Activated CD4-positive, alpha-beta T cell treated with anti-CD3 and anti-CD28 coated beads, Interleukin-2, amount 10 ng/mL, durations not matched to agents 24 days and 14 days (primary cell): ENCODE measurements around the gene NSUN6. TPM values are rescaled to one million over a fixed set of nuclear protein-coding genes. Genes with fewer than 3 reads are reported as not detected.

Source experiments
- DNase-seq: peaks from one replicate; pipeline ENCODE4 v3.0.0; 2022
- H3K27ac Mint-ChIP-seq: one replicate; pipeline ENCODE4 v1.8.0; 2022; ENCODE audit warnings: mild to moderate bottlenecking, mixed read lengths
- H3K27me3 Mint-ChIP-seq: one replicate; pipeline ENCODE4 v1.8.0; 2022; ENCODE audit warnings: mixed read lengths
- H3K36me3 Mint-ChIP-seq: one replicate; pipeline ENCODE4 v1.8.0; 2022; ENCODE audit warnings: low read depth, mild to moderate bottlenecking, mixed read lengths
- H3K4me1 Mint-ChIP-seq: one replicate; pipeline ENCODE4 v1.8.0; 2021; ENCODE audit warnings: mixed read lengths
- H3K4me3 Mint-ChIP-seq: one replicate; pipeline ENCODE4 v1.8.0; 2022; ENCODE audit warnings: mild to moderate bottlenecking, moderate library complexity, mixed read lengths
- H3K9me3 Mint-ChIP-seq: one replicate; pipeline ENCODE4 v1.8.0; 2021; ENCODE audit warnings: mixed read lengths
- intact Hi-C: fragments of 100-400 bp; cut with micrococcal nuclease; formaldehyde crosslinking; loops from one replicate; pipeline ENCODE4 v1.15.1; 2023
- total RNA-seq: library from RNA; stranded (reverse); gene quantifications from 2 replicates; pipeline ENCODE4 v1.2.3, GENCODE V29; 2022

Gene NSUN6, protein sequence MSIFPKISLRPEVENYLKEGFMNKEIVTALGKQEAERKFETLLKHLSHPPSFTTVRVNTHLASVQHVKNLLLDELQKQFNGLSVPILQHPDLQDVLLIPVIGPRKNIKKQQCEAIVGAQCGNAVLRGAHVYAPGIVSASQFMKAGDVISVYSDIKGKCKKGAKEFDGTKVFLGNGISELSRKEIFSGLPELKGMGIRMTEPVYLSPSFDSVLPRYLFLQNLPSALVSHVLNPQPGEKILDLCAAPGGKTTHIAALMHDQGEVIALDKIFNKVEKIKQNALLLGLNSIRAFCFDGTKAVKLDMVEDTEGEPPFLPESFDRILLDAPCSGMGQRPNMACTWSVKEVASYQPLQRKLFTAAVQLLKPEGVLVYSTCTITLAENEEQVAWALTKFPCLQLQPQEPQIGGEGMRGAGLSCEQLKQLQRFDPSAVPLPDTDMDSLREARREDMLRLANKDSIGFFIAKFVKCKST
- total RNA-seq: 15.0 and 17.8 TPM in 2 replicates

DNA sequence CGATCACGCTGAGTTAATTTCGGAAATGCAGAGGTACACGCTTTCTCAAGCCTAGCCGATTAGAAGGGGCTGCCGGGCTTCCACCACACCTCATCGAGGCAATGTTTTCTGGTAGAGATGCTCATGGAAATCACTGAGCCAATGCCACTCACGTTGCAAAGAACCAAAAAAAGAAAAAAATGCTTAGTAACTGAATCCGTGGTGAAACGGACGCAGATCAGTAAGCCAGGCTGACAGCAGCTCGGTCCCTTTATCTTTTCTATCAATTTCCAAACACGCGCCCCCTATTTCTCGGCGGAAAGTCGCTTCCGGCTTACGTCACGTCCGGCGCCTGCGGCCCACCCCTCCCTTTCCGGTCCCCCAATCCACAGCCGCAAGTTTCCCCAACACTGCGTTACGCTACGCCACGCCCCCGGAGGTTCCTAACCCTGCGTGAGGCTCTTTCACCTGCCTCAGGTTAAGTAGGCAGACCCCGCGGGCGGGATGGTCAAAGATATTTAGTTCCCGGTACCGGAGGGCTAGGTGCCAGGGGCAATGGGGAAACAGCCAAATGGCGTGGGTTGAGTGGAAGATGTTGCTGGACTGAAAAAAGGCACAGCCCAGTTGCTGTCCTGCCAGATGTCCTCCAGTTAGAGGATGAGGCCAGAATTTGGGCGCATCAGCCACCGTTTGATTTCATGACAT is at the start of gene NSUN6:
Gene NSUN6, minus strand, starts transcription at position 264 of the 684 bp plus-strand sequence. CDS start 384 bp downstream, outside the sequence.
- peaks cover 27% of the 10 kb centered on the region for H3K36me3 Mint-ChIP-seq
- peak within 1 kb of the TSS; percentile 95 for H3K27ac Mint-ChIP-seq
- peaks cover 36% of the 10 kb centered on the region for H3K4me1 Mint-ChIP-seq
- H3K27me3 Mint-ChIP-seq: peaks cover 2% of the 10 kb centered on the region
- DNase-seq: peak; percentile 98
- H3K4me3 Mint-ChIP-seq: peak within 1 kb of the TSS; percentile 95
- intact Hi-C loops: loop anchor here (1.0 to 10.0 kb wide), 5 partner anchors 8 to 1627 kb away; partner anchors contain the start of genes ARL5B, STAM and TRDMT1
- no peaks in the 10 kb centered on the region for H3K9me3 Mint-ChIP-seq

DNA sequence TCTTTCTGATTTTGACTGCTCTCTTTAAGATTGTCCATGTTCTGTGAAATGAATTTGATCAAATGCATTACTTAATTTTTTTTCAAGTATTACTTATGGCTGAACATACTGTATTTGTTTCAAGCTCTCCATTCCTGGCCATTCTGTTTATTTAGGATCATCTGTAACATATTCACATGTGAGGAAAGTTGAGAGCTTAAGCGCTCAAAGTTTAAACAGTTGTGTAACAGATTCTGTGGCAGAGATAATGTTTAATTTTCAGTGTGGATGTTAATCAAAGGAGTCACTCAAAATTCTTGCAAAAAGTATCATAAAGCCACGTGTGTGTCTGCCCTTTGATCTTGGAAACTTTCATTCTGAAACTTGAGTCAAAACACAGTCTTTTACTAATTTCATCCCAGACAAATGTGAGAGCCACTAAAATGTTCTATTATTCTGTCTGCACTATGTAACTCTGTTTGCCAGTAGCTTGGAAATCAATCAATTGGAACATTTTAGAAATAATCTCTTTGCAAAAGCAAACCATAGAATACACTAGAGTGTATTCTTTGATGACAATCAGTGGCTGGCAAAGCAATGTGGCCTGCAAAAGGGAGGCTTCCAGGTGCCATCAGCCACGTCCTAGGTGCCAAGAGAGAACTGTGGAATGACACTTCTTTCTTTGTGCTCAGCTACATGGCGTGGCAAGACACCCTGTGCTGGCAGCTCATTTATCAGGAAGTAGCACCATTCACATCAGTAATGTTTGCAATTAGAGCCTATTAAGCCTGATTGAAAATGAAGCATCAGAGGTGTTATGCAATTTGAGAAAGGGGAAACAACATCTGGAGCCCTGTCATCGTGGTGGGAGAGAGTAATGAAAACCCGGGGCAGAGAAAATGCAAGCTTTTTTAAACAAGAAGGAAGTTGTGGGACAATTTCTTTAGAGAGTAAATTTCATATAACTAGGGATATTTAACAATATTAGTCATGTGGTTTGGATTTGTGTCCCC is 48.8 kb upstream of the NSUN6 start:
- Mint-ChIP-seq H3K9me3 (no peaks in the 10 kb centered on the region), H3K4me1 (peaks cover 2% of the 10 kb centered on the region), H3K27me3 (no peaks in the 10 kb centered on the region), H3K27ac (no peak overlapping the region), H3K36me3 (no peaks in the 10 kb centered on the region), H3K4me3 (no peak overlapping the region)
- DNase-seq: no peak
- intact Hi-C loops: no loop called here

DNA sequence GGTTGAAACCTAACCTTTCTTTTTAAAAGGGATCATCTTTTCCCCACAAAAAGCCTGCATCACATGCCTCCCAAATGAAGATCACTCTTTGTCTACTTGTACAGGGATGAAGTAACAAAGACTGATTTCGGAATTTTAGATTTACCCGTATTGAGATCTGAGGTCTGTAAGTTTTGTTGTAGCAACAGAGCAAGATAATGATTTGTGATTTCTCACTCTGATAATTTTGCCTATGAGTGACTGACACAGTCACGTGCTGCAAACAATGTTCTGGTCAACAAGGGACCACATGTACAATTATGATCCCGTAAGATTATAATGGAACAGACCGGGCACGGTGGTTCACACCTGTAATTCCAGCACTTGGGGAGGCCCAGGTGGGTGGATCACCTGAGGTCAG is 39.2 kb upstream of the NSUN6 start:
- Mint-ChIP-seq H3K4me3 (no peak overlapping the region), H3K36me3 (no peaks in the 10 kb centered on the region), H3K27ac (no peak overlapping the region), H3K4me1 (no peaks in the 10 kb centered on the region), H3K27me3 (peaks cover 5% of the 10 kb centered on the region), H3K9me3 (no peaks in the 10 kb centered on the region)
- no peak for DNase-seq
- intact Hi-C loops: no loop called here

DNA sequence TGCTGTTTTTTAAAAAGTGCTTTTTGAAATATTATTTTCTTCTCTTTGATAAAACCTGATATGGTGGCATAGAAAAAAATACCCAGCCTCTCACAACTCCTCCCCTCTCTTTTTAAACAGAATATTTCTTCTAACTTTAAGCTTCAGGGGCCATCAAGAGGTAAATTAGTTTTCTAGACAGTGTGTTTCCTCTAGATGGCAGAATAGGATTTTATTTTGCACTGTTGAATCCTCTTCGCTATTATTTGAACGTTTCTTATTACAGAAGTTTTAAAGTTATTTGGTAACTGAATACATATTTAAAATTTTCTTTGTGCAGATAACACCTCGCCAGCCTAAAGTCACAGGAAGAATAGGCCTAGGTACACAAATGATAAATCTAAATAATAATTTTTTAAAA is 38.1 kb upstream of the NSUN6 start:
- H3K9me3 Mint-ChIP-seq: no peaks in the 10 kb centered on the region
- H3K4me1 Mint-ChIP-seq: peaks cover 5% of the 10 kb centered on the region
- H3K4me3 Mint-ChIP-seq: no peak overlapping the region
- H3K36me3 Mint-ChIP-seq: no peaks in the 10 kb centered on the region
- DNase-seq: no peak
- intact Hi-C loops: no loop called here
- H3K27me3 Mint-ChIP-seq: peaks cover 5% of the 10 kb centered on the region
- H3K27ac Mint-ChIP-seq: no peak overlapping the region

DNA sequence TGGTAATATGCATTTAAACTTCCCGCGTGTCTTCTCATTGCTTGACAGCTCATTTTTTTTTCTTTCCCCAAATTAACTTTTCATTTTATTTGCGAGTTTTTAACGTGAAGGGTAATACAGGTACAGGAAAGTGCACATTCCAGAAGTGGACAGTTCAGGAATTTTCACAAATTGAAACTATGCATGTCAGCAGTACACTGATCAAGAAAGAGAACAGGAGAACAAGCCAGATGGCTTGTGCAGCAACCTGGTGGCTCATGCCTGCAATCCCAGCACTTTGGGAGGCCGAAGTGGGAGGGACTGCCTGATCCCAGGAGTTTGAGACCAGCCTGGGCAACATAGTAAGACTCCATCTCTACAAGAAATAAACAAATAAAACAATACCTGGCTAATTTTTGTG is 36.3 kb upstream of the NSUN6 start:
- Mint-ChIP-seq H3K4me1 (peaks cover 9% of the 10 kb centered on the region), H3K4me3 (no peak overlapping the region), H3K36me3 (peaks cover 7% of the 10 kb centered on the region), H3K9me3 (no peaks in the 10 kb centered on the region), H3K27me3 (peaks cover 5% of the 10 kb centered on the region), H3K27ac (no peak overlapping the region)
- intact Hi-C loops: no loop called here
- no peak for DNase-seq

DNA sequence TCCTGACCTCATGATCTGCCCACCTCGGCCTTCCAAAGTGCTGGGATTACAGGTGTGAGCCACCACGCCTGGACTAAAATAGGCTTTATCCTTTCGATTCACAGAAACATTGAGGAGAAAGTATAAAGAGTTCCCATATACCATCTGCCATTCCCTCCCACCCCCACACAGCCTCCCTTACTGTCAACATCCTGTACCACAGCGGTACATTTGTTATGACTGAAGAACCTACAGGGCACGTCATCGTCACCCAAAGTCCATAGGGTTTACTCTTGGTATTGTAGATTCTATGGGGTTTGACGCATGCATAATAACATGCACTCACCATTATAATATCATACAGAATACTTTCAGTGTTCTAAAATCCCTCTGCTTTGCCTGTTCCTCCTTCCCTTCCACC is 35.8 kb upstream of the NSUN6 start:
- no peak for DNase-seq

DNA sequence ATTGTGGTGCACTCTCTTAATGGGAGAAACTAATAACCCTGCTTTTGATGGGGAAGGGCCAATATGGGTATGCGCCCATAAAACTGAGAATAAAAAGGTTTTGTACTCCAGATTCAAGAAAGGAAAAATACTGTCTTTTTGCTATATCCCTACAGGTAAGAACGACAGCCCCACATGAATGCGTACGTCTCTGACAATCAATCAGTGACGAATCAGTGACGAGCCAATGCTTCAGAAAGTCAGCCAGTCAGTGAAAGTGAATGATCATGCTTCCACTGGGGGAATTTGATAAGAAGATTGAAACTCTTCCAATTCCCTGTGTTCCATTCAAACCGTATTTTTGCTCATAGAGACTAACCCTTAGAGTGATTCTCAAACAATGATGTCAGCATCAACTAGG is 34.2 kb upstream of the NSUN6 start:
- intact Hi-C loops: no loop called here
- peaks cover 9% of the 10 kb centered on the region for H3K4me1 Mint-ChIP-seq
- no peak for DNase-seq
- H3K9me3 Mint-ChIP-seq: no peaks in the 10 kb centered on the region
- H3K4me3 Mint-ChIP-seq: no peak overlapping the region
- H3K27ac Mint-ChIP-seq: no peak overlapping the region
- peaks cover 5% of the 10 kb centered on the region for H3K27me3 Mint-ChIP-seq
- peaks cover 15% of the 10 kb centered on the region for H3K36me3 Mint-ChIP-seq

More for the DNA sequence above, 35.8 kb upstream of the NSUN6 start:
- H3K27me3 Mint-ChIP-seq: peaks cover 5% of the 10 kb centered on the region
- no peaks in the 10 kb centered on the region for H3K9me3 Mint-ChIP-seq
- H3K36me3 Mint-ChIP-seq: peaks cover 7% of the 10 kb centered on the region
- intact Hi-C loops: no loop called here
- no peak overlapping the region for H3K4me3 Mint-ChIP-seq
- H3K4me1 Mint-ChIP-seq: peaks cover 9% of the 10 kb centered on the region
- H3K27ac Mint-ChIP-seq: no peak overlapping the region

DNA sequence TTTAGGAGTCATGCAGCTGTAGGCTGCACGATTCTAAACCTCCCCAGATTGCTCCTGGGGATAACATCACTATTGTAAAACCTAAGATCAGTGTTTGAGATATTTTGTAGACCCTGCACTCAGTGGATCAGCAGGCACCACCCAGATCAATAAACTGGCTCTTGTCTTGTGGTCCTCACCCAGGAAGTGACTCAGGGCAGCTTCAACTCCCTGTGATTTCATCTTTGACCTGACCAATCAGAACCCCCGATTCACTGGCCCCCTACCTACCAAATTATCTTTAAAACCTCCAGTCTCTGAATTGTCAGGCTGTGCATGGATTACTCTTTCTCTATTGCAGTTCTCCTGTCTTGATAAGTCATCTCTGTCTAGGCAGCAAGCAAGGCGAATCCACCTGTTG is 33.6 kb upstream of the NSUN6 start:
- Mint-ChIP-seq H3K36me3 (peaks cover 15% of the 10 kb centered on the region), H3K4me1 (peaks cover 9% of the 10 kb centered on the region), H3K27me3 (peaks cover 3% of the 10 kb centered on the region), H3K9me3 (no peaks in the 10 kb centered on the region), H3K27ac (no peak overlapping the region), H3K4me3 (no peak overlapping the region)
- DNase-seq: no peak
- intact Hi-C loops: no loop called here

DNA sequence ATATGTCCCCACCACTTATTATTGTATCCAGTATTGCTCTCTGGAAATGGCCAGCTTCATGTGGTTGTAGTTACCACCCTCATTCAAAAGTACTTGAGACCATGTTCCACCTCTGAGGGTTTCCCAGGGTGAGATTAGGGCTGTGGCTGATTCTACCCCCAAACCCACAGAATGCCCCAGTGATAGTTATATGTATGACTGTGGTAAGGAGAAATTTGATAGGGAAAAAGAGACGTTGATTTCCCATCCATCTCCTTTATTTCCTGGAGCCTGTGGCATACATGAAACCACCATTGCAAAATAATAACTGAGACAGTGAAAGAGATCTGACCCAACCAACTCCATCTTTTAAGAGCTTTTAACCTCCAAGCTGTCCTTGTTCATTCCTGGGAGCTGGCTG is 33.0 kb upstream of the NSUN6 start:
- H3K9me3 Mint-ChIP-seq: no peaks in the 10 kb centered on the region
- H3K27ac Mint-ChIP-seq: no peak overlapping the region
- H3K27me3 Mint-ChIP-seq: peaks cover 3% of the 10 kb centered on the region
- H3K4me3 Mint-ChIP-seq: no peak overlapping the region
- peaks cover 15% of the 10 kb centered on the region for H3K36me3 Mint-ChIP-seq
- no peak for DNase-seq
- intact Hi-C loops: no loop called here
- H3K4me1 Mint-ChIP-seq: peaks cover 9% of the 10 kb centered on the region

DNA sequence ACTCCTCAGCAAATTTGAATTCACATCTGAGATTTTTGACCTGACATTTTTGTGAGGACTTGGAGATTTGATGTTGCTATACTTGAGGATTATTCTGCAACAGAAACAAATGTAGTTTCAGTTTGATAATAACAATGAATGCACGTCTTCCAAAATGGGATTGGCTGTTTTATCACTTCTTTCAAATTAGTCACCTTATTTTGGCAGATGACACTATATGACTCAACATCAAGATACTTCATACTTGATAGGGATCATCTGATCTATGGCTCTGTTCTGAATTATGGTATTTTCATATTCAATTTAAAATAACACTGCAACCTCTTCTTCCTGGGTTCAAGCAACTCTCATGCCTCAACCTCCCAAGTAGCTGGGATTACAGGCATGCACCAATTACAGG is 32.0 kb upstream of the NSUN6 start:
- Mint-ChIP-seq H3K4me3 (no peak overlapping the region), H3K4me1 (peaks cover 9% of the 10 kb centered on the region), H3K27me3 (no peaks in the 10 kb centered on the region), H3K36me3 (peaks cover 15% of the 10 kb centered on the region), H3K9me3 (no peaks in the 10 kb centered on the region), H3K27ac (no peak overlapping the region)
- intact Hi-C loops: no loop called here
- no peak for DNase-seq

DNA sequence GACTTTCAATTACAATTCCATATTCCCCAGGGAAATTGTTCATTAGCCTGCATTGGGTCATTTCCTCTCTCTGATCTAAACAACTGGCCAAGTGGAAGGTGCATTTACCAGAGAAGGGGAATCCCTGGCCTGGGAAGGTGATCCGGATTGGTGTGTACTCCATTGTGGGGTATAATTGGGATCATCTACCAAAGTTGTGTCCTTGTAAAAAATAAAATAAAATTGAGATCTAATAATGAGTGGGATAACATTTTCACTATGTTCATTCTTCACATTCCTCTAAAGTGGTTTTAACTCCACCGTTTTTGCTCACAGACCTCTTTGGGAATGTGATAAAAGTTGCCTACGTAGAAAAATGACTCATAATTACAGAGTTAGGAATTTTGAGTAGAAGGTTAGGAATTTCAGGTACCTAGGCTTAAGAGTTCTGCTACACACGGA is 30.6 kb upstream of the NSUN6 start:
- no peak for DNase-seq
- intact Hi-C loops: no loop called here
- peaks cover 9% of the 10 kb centered on the region for H3K4me1 Mint-ChIP-seq
- no peaks in the 10 kb centered on the region for H3K27me3 Mint-ChIP-seq
- no peak overlapping the region for H3K4me3 Mint-ChIP-seq
- peaks cover 16% of the 10 kb centered on the region for H3K36me3 Mint-ChIP-seq
- H3K9me3 Mint-ChIP-seq: no peaks in the 10 kb centered on the region
- H3K27ac Mint-ChIP-seq: no peak overlapping the region

DNA sequence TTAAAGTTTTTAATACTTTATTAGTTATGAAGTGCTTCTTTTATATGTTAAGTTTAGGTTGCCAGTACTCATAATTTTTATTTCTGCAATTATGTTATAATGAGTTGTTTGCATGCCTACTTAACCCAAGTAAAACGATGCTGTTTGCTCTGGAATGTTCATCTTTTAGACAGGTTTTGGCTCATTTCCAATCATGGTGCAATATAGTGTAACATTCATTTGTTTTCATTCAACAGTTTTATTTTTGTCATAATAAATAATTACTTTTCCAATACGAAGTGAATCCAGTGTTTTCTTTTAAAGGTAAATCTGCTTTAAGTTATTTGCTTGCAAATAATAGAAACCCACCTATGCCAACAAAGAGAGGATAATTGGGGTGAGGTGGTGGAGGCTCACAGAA is 30.0 kb upstream of the NSUN6 start:
- H3K4me3 Mint-ChIP-seq: no peak overlapping the region
- no peak overlapping the region for H3K27ac Mint-ChIP-seq
- DNase-seq: no peak
- H3K4me1 Mint-ChIP-seq: peaks cover 9% of the 10 kb centered on the region
- H3K27me3 Mint-ChIP-seq: no peaks in the 10 kb centered on the region
- H3K9me3 Mint-ChIP-seq: no peaks in the 10 kb centered on the region
- intact Hi-C loops: no loop called here
- H3K36me3 Mint-ChIP-seq: peaks cover 20% of the 10 kb centered on the region

DNA sequence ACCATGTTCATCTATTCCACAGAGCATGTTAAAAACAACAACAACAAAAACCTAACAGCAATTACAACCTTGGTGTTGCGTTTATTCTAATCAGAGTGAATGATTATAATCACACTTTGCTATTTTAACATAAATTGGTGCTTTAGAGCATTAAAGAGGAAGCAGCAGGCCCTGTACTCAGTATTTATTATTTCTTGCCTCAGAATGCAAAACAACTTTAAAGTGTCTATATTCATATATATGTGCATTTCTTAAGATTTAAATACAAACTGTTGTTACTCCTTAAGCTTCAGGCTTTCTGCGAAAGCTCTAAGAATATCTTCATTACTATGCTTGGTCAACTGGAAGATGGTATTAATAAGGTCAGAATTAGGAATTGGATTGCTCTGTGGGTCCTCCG is 29.4 kb upstream of the NSUN6 start:
- no peak overlapping the region for H3K4me3 Mint-ChIP-seq
- no peak for DNase-seq
- intact Hi-C loops: no loop called here
- no peak overlapping the region for H3K27ac Mint-ChIP-seq
- no peaks in the 10 kb centered on the region for H3K27me3 Mint-ChIP-seq
- H3K4me1 Mint-ChIP-seq: peaks cover 9% of the 10 kb centered on the region
- H3K9me3 Mint-ChIP-seq: no peaks in the 10 kb centered on the region
- H3K36me3 Mint-ChIP-seq: peaks cover 22% of the 10 kb centered on the region
